GM12874 (cell line): ENCODE results near the gene CNGA1.

Source experiments
- CTCF ChIP-seq: IDR thresholded peaks from 2 replicates; pipeline ENCODE4 v1.5.1; 2011; ENCODE audit warnings: low read depth, mild to moderate bottlenecking, control low read depth, low read length, moderate library complexity; ENCODE audit not compliant: insufficient read depth

CNGA1 gene

GRCh38 chr4:48038666-48039065 is 22.2 kb upstream of the CNGA1 start:
- no peak for TF ChIP-seq CTCF

GRCh38 chr4:48037117-48037462 is 20.6 kb upstream of the CNGA1 start:
- no peak for TF ChIP-seq CTCF

- TF ChIP-seq CTCF: no peak
Measured at GRCh38 chr4:48035952-48036351, 19.5 kb upstream of the CNGA1 start.

GRCh38 chr4:48033825-48034413 is 17.4 kb upstream of the CNGA1 start:
- peak; percentile 50; the same call in 1 of the 2 replicates for TF ChIP-seq CTCF

GRCh38 chr4:48033412-48033811 is 16.9 kb upstream of the CNGA1 start:
- TF ChIP-seq CTCF: no peak

GRCh38 chr4:48032721-48033120 is 16.2 kb upstream of the CNGA1 start:
- no peak for TF ChIP-seq CTCF

GRCh38 chr4:48031802-48032525 is 15.5 kb upstream of the CNGA1 start:
- no peak for TF ChIP-seq CTCF
